Esophagus squamous epithelium (tissue), 5 donors: ENCODE results near the gene ZNF774. TPM values are rescaled to one million over a fixed set of nuclear protein-coding genes. Genes with fewer than 3 reads are reported as not detected.
"Not testable (repeated sequence)": the region's sequence is repeated elsewhere in the genome, so short reads cannot be mapped to it uniquely, and the experiment has no call there.

Experiments used
- DNase-seq: peaks from one replicate; lab custom pipeline; 2025; lab: John Stamatoyannopoulos, UW
- H3K27ac ChIP-seq, 4 donors: fragments of 200-600 bp; sonication (generic); one replicate each; pipeline ENCODE4 v1.5.1; 2016 to 2019; ENCODE audit warnings: mild to moderate bottlenecking in 1 of 4
- H3K27me3 ChIP-seq, 4 donors: fragments of 200-600 bp; sonication (generic); 1 replicate in 3 of 4; 2 replicates in 1 of 4; pipeline versions ENCODE4 v1.5.1 to v1.6.0; 2017 to 2021; ENCODE audit warnings: antibody characterized with exemption in 1 of 4
- H3K36me3 ChIP-seq, 3 donors: fragments of 200-600 bp; sonication (generic); one replicate each; pipeline ENCODE4 v1.5.1; 2016 to 2019
- H3K4me1 ChIP-seq, 3 donors: fragments of 200-600 bp; sonication (generic); one replicate each; pipeline ENCODE4 v1.5.1; 2017 to 2019
- H3K4me3 ChIP-seq, 4 donors: fragments of 200-600 bp; sonication (generic); 1 replicate in 3 of 4; 2 replicates in 1 of 4; pipeline ENCODE4 v1.5.1; 2016 to 2019; ENCODE audit warnings: mild to moderate bottlenecking in 2 of 4, moderate library complexity in 1 of 4
- H3K9me3 ChIP-seq, 3 donors: fragments of 200-600 bp; sonication (generic); one replicate each; pipeline ENCODE4 v1.5.1; 2016 to 2019
- POLR2A ChIP-seq, 4 donors: fragments of 450-650 bp; IDR thresholded peaks; one replicate each; pipeline ENCODE4 v1.6.1; 2017; ENCODE audit warnings: antibody characterized with exemption in 4 of 4, mild to moderate bottlenecking in 4 of 4, moderate library complexity in 3 of 4
- WGBS, 2 donors: methylation state at CpG; one replicate each; pipeline ENCODE4 v1.1.5; 2018; 5-methylcytosine and 5-hydroxymethylcytosine counted together
- intact Hi-C: fragments of 100-400 bp; cut with DNase I; formaldehyde crosslinking; loops from one replicate; pipeline ENCODE4 v1.15.0; 2022
- total RNA-seq, 4 donors: library from RNA; depleted of rRNA; stranded (reverse); fragments of >200 nt; gene quantifications; one replicate each; pipeline ENCODE4 v1.1.0, GENCODE V29; 2016
- TF ChIP-seq, protein P1 (sequence below), 6 experiments: fragments of 450-650 bp in 4 of 6; fragments of 200-600 bp in 2 of 6; sonication (generic) in 2 of 6; IDR thresholded peaks; one replicate each; pipeline ENCODE4 v1.5.1; 2016 to 2019; ENCODE audit warnings: antibody characterized with exemption in 6 of 6, mild to moderate bottlenecking in 4 of 6, moderate library complexity in 4 of 6
- donor health status: DM: yes; HTN: yes; CAD: no.

Gene ZNF774
- 1 to 10 TPM in 3 of 4 donors, under 1 TPM in 1; 0.79 to 9.3 (median 1.8) TPM for total RNA-seq

DNA sequence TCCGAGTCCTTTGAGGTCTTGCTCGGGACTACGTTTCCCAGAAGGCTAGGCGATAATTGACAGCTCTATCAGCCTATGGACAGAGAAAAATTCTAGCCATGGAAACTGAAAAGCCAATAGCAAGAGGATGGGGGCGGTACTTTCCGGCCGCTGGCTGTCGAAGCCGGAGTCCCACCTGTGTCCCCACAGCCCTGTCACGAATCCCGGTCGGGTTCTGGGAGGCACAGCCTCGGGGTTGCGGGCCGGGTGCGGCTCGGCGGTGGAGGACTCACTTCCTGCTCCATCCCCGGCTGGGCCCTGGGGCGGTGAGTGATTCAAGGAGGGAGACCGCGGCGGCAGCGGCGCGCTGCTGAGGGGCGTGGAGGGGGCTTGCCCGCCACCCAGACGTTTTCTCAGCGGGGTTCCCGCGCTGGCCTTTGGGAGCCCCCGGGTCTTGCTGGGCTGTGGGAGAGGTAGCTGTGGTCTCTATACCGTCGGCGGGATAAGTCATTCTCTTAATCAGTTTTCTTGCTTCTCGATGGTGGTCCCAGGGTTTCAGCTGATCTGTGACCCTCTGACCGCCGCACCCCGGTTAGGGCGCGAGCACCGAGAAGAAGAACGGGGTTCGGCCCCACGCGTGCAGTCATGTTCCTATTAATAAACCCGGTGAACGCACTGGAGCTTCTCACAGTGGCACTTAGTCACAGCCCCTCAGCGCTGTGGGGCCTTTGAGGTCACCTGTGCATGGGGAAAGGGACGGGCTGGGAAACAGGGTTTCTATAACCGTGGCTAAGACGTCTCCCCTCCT is at the start of gene ZNF774:
Gene ZNF774, plus strand, starts transcription at position 178 of the 787 bp plus-strand sequence. CDS start 2,377 bp downstream, outside the sequence.
- no peaks in the 10 kb centered on the region for H3K9me3 ChIP-seq
- H3K4me3 ChIP-seq, result peak within 1 kb of the TSS; percentile 51 to 90 (median 83)
- peak; percentile 25 for DNase-seq
- H3K27me3 ChIP-seq, result no peaks in the 10 kb centered on the region
- intact Hi-C loops, result no loop called here
- H3K4me1 ChIP-seq, result peaks cover 8 to 21% (median 11%) of the 10 kb centered on the region in 3 donors
- TF ChIP-seq POLR2A (IDR thresholded peaks at IDR 0.05), result peak in 2 of 4 donors; percentile 35 to 65
- TF ChIP-seq, protein P1, sequence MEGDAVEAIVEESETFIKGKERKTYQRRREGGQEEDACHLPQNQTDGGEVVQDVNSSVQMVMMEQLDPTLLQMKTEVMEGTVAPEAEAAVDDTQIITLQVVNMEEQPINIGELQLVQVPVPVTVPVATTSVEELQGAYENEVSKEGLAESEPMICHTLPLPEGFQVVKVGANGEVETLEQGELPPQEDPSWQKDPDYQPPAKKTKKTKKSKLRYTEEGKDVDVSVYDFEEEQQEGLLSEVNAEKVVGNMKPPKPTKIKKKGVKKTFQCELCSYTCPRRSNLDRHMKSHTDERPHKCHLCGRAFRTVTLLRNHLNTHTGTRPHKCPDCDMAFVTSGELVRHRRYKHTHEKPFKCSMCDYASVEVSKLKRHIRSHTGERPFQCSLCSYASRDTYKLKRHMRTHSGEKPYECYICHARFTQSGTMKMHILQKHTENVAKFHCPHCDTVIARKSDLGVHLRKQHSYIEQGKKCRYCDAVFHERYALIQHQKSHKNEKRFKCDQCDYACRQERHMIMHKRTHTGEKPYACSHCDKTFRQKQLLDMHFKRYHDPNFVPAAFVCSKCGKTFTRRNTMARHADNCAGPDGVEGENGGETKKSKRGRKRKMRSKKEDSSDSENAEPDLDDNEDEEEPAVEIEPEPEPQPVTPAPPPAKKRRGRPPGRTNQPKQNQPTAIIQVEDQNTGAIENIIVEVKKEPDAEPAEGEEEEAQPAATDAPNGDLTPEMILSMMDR (IDR thresholded peaks at IDR 0.05), result no peak
- WGBS, 2 donors, result 0 to 1% methylated on average over 9 to 22 of the region's 53 CpGs
- H3K27ac ChIP-seq, result peak within 1 kb of the TSS; percentile 71 to 88 (median 83)
- H3K36me3 ChIP-seq, result peaks cover 0 to 8% (median 0%) of the 10 kb centered on the region in 3 donors

DNA sequence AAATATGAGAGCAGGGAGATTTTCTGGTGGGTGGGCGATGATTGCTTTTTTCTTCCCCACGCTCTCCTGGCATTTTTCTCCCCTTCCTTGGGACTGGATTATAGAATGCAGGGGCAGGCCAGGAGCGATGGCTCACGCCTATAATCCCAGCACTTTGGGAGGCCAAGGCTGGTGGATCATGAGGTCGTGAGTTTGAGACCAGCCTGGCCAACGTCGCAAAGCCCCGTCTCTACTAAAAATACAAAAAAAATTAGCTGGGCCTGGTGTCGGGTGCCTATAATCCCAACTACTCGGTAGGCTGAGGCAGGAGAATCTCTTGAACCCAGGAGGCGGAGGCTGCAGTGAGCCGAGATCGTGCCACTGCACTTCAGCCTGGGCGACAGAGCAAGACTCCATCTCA is 46.7 kb upstream of the ZNF774 start:
- H3K4me1 ChIP-seq, H3K9me3 ChIP-seq, DNase-seq, intact Hi-C loops, H3K4me3 ChIP-seq, H3K36me3 ChIP-seq, H3K27ac ChIP-seq, H3K27me3 ChIP-seq: not testable (repeated sequence)
- 87 to 93% methylated on average over 13 to 14 of the region's 14 CpGs for WGBS, 2 donors

DNA sequence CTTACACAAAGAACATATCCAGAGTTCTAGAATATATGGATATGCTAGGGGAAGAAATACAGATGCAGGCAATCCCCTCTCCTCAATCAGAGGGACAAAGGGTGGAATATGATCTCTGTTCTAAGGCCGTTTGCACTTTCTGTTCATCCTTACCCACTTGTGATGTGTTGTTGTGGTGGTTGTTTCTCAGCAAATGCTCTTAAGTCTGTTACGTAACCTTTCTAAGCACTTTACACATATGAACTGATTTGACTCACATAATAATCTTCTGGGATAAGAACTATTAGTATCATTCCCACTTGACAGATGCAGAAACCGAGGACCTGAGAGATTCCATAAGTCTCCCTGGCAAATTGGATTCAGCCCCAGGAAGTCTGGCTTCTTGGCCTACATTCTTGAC is 46.2 kb upstream of the ZNF774 start:
- 67 to 86% methylated on average over 3 of the region's 3 CpGs for WGBS, 2 donors
- no peaks in the 10 kb centered on the region for H3K9me3 ChIP-seq
- DNase-seq, result no peak
- TF ChIP-seq, protein P1 (IDR thresholded peaks at IDR 0.05), result no peak
- TF ChIP-seq POLR2A (IDR thresholded peaks at IDR 0.05), result no peak
- H3K36me3 ChIP-seq, result no peaks in the 10 kb centered on the region
- H3K27ac ChIP-seq, result no peak overlapping the region
- intact Hi-C loops, result no loop called here
- no peaks in the 10 kb centered on the region for H3K27me3 ChIP-seq
- peaks cover 0 to 7% (median 6%) of the 10 kb centered on the region in 3 donors for H3K4me1 ChIP-seq
- no peak overlapping the region for H3K4me3 ChIP-seq

DNA sequence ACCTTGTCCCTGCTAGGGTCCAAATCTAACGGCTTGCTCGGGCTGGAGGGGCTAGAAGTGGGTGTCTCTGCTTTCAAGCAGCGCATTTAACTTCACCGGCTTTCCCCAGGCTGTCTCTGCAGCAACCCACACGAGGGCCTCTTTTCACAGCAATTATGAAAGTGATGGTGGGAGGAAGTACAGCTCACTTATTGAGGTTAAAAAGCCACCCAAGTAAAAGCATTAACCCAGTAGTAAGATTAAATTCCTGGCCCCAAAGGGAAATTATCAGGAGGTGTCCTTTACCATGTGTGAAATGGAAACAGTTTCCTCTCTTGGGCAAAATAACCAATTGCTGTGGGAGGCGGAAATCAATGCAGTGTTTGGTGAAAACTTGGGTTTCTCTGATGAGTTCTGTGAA is 45.5 kb upstream of the ZNF774 start:
- DNase-seq, result no peak
- no peak overlapping the region for H3K4me3 ChIP-seq
- H3K27me3 ChIP-seq, result no peaks in the 10 kb centered on the region
- intact Hi-C loops, result no loop called here
- TF ChIP-seq, protein P1 (IDR thresholded peaks at IDR 0.05), result no peak
- TF ChIP-seq POLR2A (IDR thresholded peaks at IDR 0.05), result no peak
- H3K27ac ChIP-seq, result no peak overlapping the region
- H3K4me1 ChIP-seq, result peaks cover 0 to under 1% (median 0%) of the 10 kb centered on the region in 3 donors
- H3K9me3 ChIP-seq, result no peaks in the 10 kb centered on the region
- no peaks in the 10 kb centered on the region for H3K36me3 ChIP-seq
- WGBS, 2 donors, result 59 to 67% methylated on average over 6 of the region's 6 CpGs

DNA sequence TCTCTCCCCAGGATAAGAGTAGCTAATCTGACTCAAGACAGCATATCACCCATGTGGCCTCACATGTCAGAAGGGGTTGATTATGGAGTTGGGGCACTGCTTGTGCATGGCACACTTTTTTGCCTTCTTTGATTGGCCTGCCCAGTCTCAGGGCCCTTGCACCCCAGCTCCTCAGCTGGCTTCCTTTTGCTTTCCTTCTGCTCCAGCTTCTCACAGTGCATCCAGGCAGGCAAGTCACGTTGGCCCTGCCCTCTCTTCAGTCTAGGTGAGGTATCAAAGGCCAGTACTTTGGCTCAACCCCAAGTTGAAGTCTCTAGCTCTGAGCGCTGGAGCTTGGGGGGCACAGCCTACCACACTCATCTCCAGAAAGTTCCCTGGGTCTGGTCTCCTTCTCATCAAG is 44.4 kb upstream of the ZNF774 start:
- no peak overlapping the region for H3K27ac ChIP-seq
- no peak for DNase-seq
- WGBS, 2 donors, result 76 to 100% methylated on average over 2 of the region's 2 CpGs

More for the DNA sequence above, 44.4 kb upstream of the ZNF774 start:
- no peak for TF ChIP-seq POLR2A (IDR thresholded peaks at IDR 0.05)
- TF ChIP-seq, protein P1 (IDR thresholded peaks at IDR 0.05), result no peak
- Histone ChIP-seq H3K9me3 (no peaks in the 10 kb centered on the region), H3K4me3 (no peak overlapping the region), H3K36me3 (no peaks in the 10 kb centered on the region), H3K4me1 (no peaks in the 10 kb centered on the region), H3K27me3 (no peaks in the 10 kb centered on the region)
- intact Hi-C loops, result no loop called here
